Measurements from ENCODE around the gene KIF1B.

KIF1B gene

GRCh38 chr1:10265900-10266299 is 55.5 kb downstream of the KIF1B start:
- Mint-ChIP-seq H3K27ac (no peak overlapping the region), H3K9me3 (no peaks in the 10 kb centered on the region), H3K36me3 (peaks cover 21 to 24% of the 10 kb centered on the region in 2 donors), H3K27me3 (no peaks in the 10 kb centered on the region), H3K4me1 (peaks cover 4 to 8% of the 10 kb centered on the region in 2 donors), H3K4me3 (no peak overlapping the region)
- DNase-seq (no peak), ATAC-seq (replicated peaks) (no peak)

- no peak overlapping the region for H3K4me3 Mint-ChIP-seq
These were observed 56.9 kb downstream of the KIF1B start for GRCh38 chr1:10267319-10267718.

GRCh38 chr1:10267921-10268320 is 57.6 kb downstream of the KIF1B start:
- ATAC-seq (replicated peaks) (no peak), DNase-seq (no peak)
- Mint-ChIP-seq H3K4me3 (no peak overlapping the region), H3K36me3 (peaks cover 16 to 23% of the 10 kb centered on the region in 2 donors), H3K27me3 (no peaks in the 10 kb centered on the region), H3K27ac (no peak overlapping the region), H3K4me1 (peaks cover 4 to 8% of the 10 kb centered on the region in 2 donors), H3K9me3 (no peaks in the 10 kb centered on the region)

More at GRCh38 chr1:10267319-10267718, 56.9 kb downstream of the KIF1B start:
- peaks cover 18 to 25% of the 10 kb centered on the region in 2 donors for H3K36me3 Mint-ChIP-seq
- DNase-seq (no peak), ATAC-seq (replicated peaks) (no peak)
- no peaks in the 10 kb centered on the region for H3K9me3 Mint-ChIP-seq
- H3K27me3 Mint-ChIP-seq = no peaks in the 10 kb centered on the region
- no peak overlapping the region for H3K27ac Mint-ChIP-seq
- peaks cover 4 to 8% of the 10 kb centered on the region in 2 donors for H3K4me1 Mint-ChIP-seq

GRCh38 chr1:10271090-10271489 is 60.7 kb downstream of the KIF1B start:
- H3K4me1 Mint-ChIP-seq = no peaks in the 10 kb centered on the region
- DNase-seq = no peak
- H3K27me3 Mint-ChIP-seq = no peaks in the 10 kb centered on the region
- no peaks in the 10 kb centered on the region for H3K9me3 Mint-ChIP-seq
- no peak overlapping the region for H3K4me3 Mint-ChIP-seq
- no peak overlapping the region for H3K27ac Mint-ChIP-seq
- no peak for ATAC-seq (replicated peaks)
- peaks cover 17 to 18% of the 10 kb centered on the region in 2 donors for H3K36me3 Mint-ChIP-seq

- DNase-seq = no peak
- Mint-ChIP-seq H3K27ac (no peak overlapping the region), H3K27me3 (no peaks in the 10 kb centered on the region), H3K4me3 (no peak overlapping the region), H3K9me3 (no peaks in the 10 kb centered on the region), H3K36me3 (peaks cover 17 to 18% of the 10 kb centered on the region in 2 donors), H3K4me1 (no peaks in the 10 kb centered on the region)
- ATAC-seq (replicated peaks) = no peak
These were observed 61.5 kb downstream of the KIF1B start for GRCh38 chr1:10271869-10272268.

- Mint-ChIP-seq H3K9me3 (no peaks in the 10 kb centered on the region), H3K36me3 (peaks cover 17 to 18% of the 10 kb centered on the region in 2 donors), H3K27ac (no peak overlapping the region), H3K4me3 (no peak overlapping the region), H3K4me1 (no peaks in the 10 kb centered on the region), H3K27me3 (no peaks in the 10 kb centered on the region)
- DNase-seq (no peak), ATAC-seq (replicated peaks) (no peak)
These were observed 61.9 kb downstream of the KIF1B start for GRCh38 chr1:10272274-10272673.

- no peak for ATAC-seq (replicated peaks)
These were observed 68.5 kb downstream of the KIF1B start for GRCh38 chr1:10278880-10279279.

GRCh38 chr1:10280439-10281350 is 70.3 kb downstream of the KIF1B start:
- no peak overlapping the region for H3K4me3 Mint-ChIP-seq
- DNase-seq (no peak), ATAC-seq (replicated peaks) (peak in 1 of 2 donors; percentile 60)
- peak overlapping the region; percentile 74 for H3K27ac Mint-ChIP-seq
- no peaks in the 10 kb centered on the region for H3K9me3 Mint-ChIP-seq
- H3K4me1 Mint-ChIP-seq = peaks cover 5 to 6% of the 10 kb centered on the region in 2 donors
- H3K27me3 Mint-ChIP-seq = no peaks in the 10 kb centered on the region
- H3K36me3 Mint-ChIP-seq = peaks cover 19 to 22% of the 10 kb centered on the region in 2 donors

More at GRCh38 chr1:10278880-10279279, 68.5 kb downstream of the KIF1B start:
- Mint-ChIP-seq H3K9me3 (no peaks in the 10 kb centered on the region), H3K4me1 (peaks cover 5 to 6% of the 10 kb centered on the region in 2 donors), H3K27ac (no peak overlapping the region), H3K36me3 (peaks cover 19 to 24% of the 10 kb centered on the region in 2 donors), H3K27me3 (no peaks in the 10 kb centered on the region), H3K4me3 (no peak overlapping the region)
- no peak for DNase-seq

GRCh38 chr1:10283318-10283984 is 73.1 kb downstream of the KIF1B start:
- ATAC-seq (replicated peaks) (peak; percentile 34 to 86), DNase-seq (peak; percentile 2)
- Mint-ChIP-seq H3K4me1 (peaks cover 5 to 6% of the 10 kb centered on the region in 2 donors), H3K27me3 (no peaks in the 10 kb centered on the region), H3K27ac (no peak overlapping the region), H3K9me3 (no peaks in the 10 kb centered on the region), H3K36me3 (peaks cover 17 to 18% of the 10 kb centered on the region in 2 donors), H3K4me3 (no peak overlapping the region)

- Mint-ChIP-seq H3K9me3 (no peaks in the 10 kb centered on the region), H3K27ac (no peak overlapping the region), H3K4me3 (no peak overlapping the region), H3K36me3 (peaks cover 17 to 19% of the 10 kb centered on the region in 2 donors), H3K4me1 (peaks cover 0 to 1% of the 10 kb centered on the region in 2 donors), H3K27me3 (no peaks in the 10 kb centered on the region)
- DNase-seq (no peak), ATAC-seq (replicated peaks) (no peak)
These were observed 75.9 kb downstream of the KIF1B start for GRCh38 chr1:10286244-10286643.

GRCh38 chr1:10287023-10287645 is 76.8 kb downstream of the KIF1B start:
- peaks cover 15 to 19% of the 10 kb centered on the region in 2 donors for H3K36me3 Mint-ChIP-seq
- H3K9me3 Mint-ChIP-seq = no peaks in the 10 kb centered on the region
- peaks cover 0 to 1% of the 10 kb centered on the region in 2 donors for H3K4me1 Mint-ChIP-seq
- no peak overlapping the region for H3K27ac Mint-ChIP-seq
- no peaks in the 10 kb centered on the region for H3K27me3 Mint-ChIP-seq
- ATAC-seq (replicated peaks) (no peak), DNase-seq (no peak)
- H3K4me3 Mint-ChIP-seq = no peak overlapping the region

- no peak overlapping the region for H3K4me3 Mint-ChIP-seq
- H3K36me3 Mint-ChIP-seq = peaks cover 16 to 21% of the 10 kb centered on the region in 2 donors
- no peak for ATAC-seq (replicated peaks)
- no peak overlapping the region for H3K27ac Mint-ChIP-seq
- H3K27me3 Mint-ChIP-seq = no peaks in the 10 kb centered on the region
- H3K4me1 Mint-ChIP-seq = peaks cover 0 to 1% of the 10 kb centered on the region in 2 donors
- DNase-seq = no peak
- no peaks in the 10 kb centered on the region for H3K9me3 Mint-ChIP-seq
These were observed 77.8 kb downstream of the KIF1B start for GRCh38 chr1:10288029-10288615.

- ATAC-seq (replicated peaks) = no peak
- Mint-ChIP-seq H3K4me3 (no peak overlapping the region), H3K36me3 (peaks cover 17 to 26% of the 10 kb centered on the region in 2 donors), H3K9me3 (no peaks in the 10 kb centered on the region), H3K27ac (no peak overlapping the region), H3K4me1 (no peaks in the 10 kb centered on the region), H3K27me3 (no peaks in the 10 kb centered on the region)
- DNase-seq = no peak
These were observed 81.3 kb downstream of the KIF1B start for GRCh38 chr1:10291705-10292104.

- no peak overlapping the region for H3K27ac Mint-ChIP-seq
- no peak for ATAC-seq (replicated peaks)
- H3K9me3 Mint-ChIP-seq = no peaks in the 10 kb centered on the region
- no peaks in the 10 kb centered on the region for H3K27me3 Mint-ChIP-seq
- H3K4me1 Mint-ChIP-seq = no peaks in the 10 kb centered on the region
- no peak for DNase-seq
- H3K36me3 Mint-ChIP-seq = peaks cover 17 to 31% of the 10 kb centered on the region in 2 donors
- H3K4me3 Mint-ChIP-seq = no peak overlapping the region
These were observed 81.8 kb downstream of the KIF1B start for GRCh38 chr1:10292188-10292587.

Measured in stimulated activated naive B cell treated with anti-CD40 and anti-IgM and Interleukin-4, amounts not matched to agents 10 μg/mL and 1 μg/mL and 100 μg/mL, for 72 hours (primary cell).